Panc1 (cell line): ENCODE results near the gene ICAM4. TPM values are rescaled to one million over a fixed set of nuclear protein-coding genes. Genes with fewer than 3 reads are reported as not detected.
"Not testable (repeated sequence)": the region's sequence is repeated elsewhere in the genome, so short reads cannot be mapped to it uniquely, and the experiment has no call there.

Experiments used
- ATAC-seq: fragments of 200-7000 bp; cut with Tn5 transposase; 2 replicates; pipeline ENCODE4 v1.9.1; 2020; ENCODE audit warnings: mild to moderate bottlenecking, moderate library complexity
- BruUV-seq: library from RNA; stranded (reverse); fragments of 400-500 nt; replicated peaks from 2 replicates; lab custom pipeline; 2021; lab: Mats Ljungman, UMichigan
- CTCF ChIA-PET: fragments of 300-600 bp; sonication (Branson Sonifier 250); formaldehyde crosslinking; loops from one replicate; lab custom pipeline; 2022; ENCODE audit warnings: antibody characterized with exemption; lab: Charles Lee
- POLR2A ChIA-PET: fragments of 300-600 bp; sonication (Branson Sonifier 250); formaldehyde crosslinking; loops from one replicate; lab custom pipeline; 2022; ENCODE audit warnings: antibody characterized with exemption; lab: Charles Lee
- DNase-seq: peaks from one replicate; pipeline ENCODE4 v3.0.0-alpha.2; 2010; ENCODE audit warnings: low read depth, low spot score
- H3K27ac ChIP-seq: 2 replicates; pipeline ENCODE4 v1.5.1; 2011; ENCODE audit warnings: mild to moderate bottlenecking, low read length, inconsistent platforms
- H3K27me3 ChIP-seq: fragments of 200-500 bp; sonication (Bioruptor generic); 2 replicates; pipeline ENCODE4 v1.6.0; 2014; ENCODE audit warnings: low read length, inconsistent platforms; ENCODE audit not compliant: control insufficient read depth, insufficient read depth
- H3K36me3 ChIP-seq: fragments of 200-500 bp; sonication (Bioruptor generic); 2 replicates; pipeline ENCODE4 v1.5.1; 2014; ENCODE audit warnings: inconsistent platforms, mild to moderate bottlenecking, low read length, moderate library complexity; ENCODE audit not compliant: control insufficient read depth, insufficient read depth
- H3K4me1 ChIP-seq: 2 replicates; pipeline ENCODE4 v1.5.1; 2011; ENCODE audit warnings: inconsistent platforms, mild to moderate bottlenecking, low read length, moderate library complexity; ENCODE audit not compliant: control insufficient read depth, insufficient read depth
- H3K4me3 ChIP-seq, 2 experiments: 2 replicates each; pipeline ENCODE4 v1.5.1; 2011 to 2012; ENCODE audit warnings: low read depth in 2 of 2, low read length in 2 of 2, mild to moderate bottlenecking in 2 of 2, inconsistent platforms in 1 of 2, moderate library complexity in 1 of 2
- H3K9me3 ChIP-seq: fragments of 200-500 bp; sonication (Bioruptor generic); 2 replicates; pipeline ENCODE4 v1.5.1; 2014; ENCODE audit warnings: low read depth, mild to moderate bottlenecking, inconsistent platforms, low read length, moderate library complexity; ENCODE audit not compliant: control insufficient read depth, insufficient read depth
- CTCF ChIP-seq: fragments of 450-650 bp; IDR thresholded peaks from 2 replicates; pipeline ENCODE4 v1.5.1; 2017; ENCODE audit warnings: mild to moderate bottlenecking
- POLR2AphosphoS5 ChIP-seq: IDR thresholded peaks from 2 replicates; pipeline ENCODE4 v1.6.1; 2012; ENCODE audit warnings: mild to moderate bottlenecking, low read depth, low read length, moderate library complexity
- SIN3A ChIP-seq: IDR thresholded peaks from 2 replicates; pipeline ENCODE4 v1.6.1; 2012; ENCODE audit warnings: low read depth, mild to moderate bottlenecking, low read length, moderate library complexity, borderline replicate concordance; ENCODE audit not compliant: insufficient read depth
- TCF7L2 ChIP-seq: IDR thresholded peaks from 2 replicates; pipeline ENCODE4 v1.6.1; 2011; ENCODE audit warnings: mild to moderate bottlenecking, low read depth, low read length, inconsistent platforms
- in situ Hi-C: cut with HindIII; loops from 2 replicates; pipeline ENCODE4 v1.10.0; 2016; ENCODE audit warnings: low sequenced_read_pairs, low pct_unique_long_range_greater_than_20kb
- intact Hi-C: fragments of 100-400 bp; cut with micrococcal nuclease; formaldehyde crosslinking; loops from one replicate; pipeline ENCODE4 v1.10.0; 2022; ENCODE audit not compliant: unreplicated experiment
- total RNA-seq: library from RNA; stranded (reverse); gene quantifications from one replicate; pipeline ENCODE4 v1.2.1, GENCODE V29; 2021; ENCODE audit not compliant: unreplicated experiment
- TF ChIP-seq, protein P1 (sequence below), 2 experiments: IDR thresholded peaks; 2 replicates each; pipeline ENCODE4 v1.6.1; 2011 to 2012; ENCODE audit warnings: low read depth in 2 of 2, control low read depth in 1 of 2, low read length in 1 of 2, mild to moderate bottlenecking in 1 of 2, moderate library complexity in 1 of 2; ENCODE audit not compliant: insufficient read depth in 1 of 2

ICAM4 gene
- total RNA-seq, 1 experiment from 2014 or later: 2.8 TPM

GRCh38 chr19:10278935-10279334, 7.8 kb upstream of the ICAM4 start:
- in situ Hi-C loops (no loop called here), intact Hi-C loops (no loop called here)
- no peaks in the 10 kb centered on the region for H3K9me3 ChIP-seq
- no peak for TF ChIP-seq TCF7L2
- TF ChIP-seq, protein P1, sequence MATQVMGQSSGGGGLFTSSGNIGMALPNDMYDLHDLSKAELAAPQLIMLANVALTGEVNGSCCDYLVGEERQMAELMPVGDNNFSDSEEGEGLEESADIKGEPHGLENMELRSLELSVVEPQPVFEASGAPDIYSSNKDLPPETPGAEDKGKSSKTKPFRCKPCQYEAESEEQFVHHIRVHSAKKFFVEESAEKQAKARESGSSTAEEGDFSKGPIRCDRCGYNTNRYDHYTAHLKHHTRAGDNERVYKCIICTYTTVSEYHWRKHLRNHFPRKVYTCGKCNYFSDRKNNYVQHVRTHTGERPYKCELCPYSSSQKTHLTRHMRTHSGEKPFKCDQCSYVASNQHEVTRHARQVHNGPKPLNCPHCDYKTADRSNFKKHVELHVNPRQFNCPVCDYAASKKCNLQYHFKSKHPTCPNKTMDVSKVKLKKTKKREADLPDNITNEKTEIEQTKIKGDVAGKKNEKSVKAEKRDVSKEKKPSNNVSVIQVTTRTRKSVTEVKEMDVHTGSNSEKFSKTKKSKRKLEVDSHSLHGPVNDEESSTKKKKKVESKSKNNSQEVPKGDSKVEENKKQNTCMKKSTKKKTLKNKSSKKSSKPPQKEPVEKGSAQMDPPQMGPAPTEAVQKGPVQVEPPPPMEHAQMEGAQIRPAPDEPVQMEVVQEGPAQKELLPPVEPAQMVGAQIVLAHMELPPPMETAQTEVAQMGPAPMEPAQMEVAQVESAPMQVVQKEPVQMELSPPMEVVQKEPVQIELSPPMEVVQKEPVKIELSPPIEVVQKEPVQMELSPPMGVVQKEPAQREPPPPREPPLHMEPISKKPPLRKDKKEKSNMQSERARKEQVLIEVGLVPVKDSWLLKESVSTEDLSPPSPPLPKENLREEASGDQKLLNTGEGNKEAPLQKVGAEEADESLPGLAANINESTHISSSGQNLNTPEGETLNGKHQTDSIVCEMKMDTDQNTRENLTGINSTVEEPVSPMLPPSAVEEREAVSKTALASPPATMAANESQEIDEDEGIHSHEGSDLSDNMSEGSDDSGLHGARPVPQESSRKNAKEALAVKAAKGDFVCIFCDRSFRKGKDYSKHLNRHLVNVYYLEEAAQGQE (IDR thresholded peaks at IDR 0.05; ENCODE audit: insufficient read depth in 1 of 2, low read depth in 2 of 2, low read length in 1 of 2): no peak
- no peak for TF ChIP-seq SIN3A
- TF ChIP-seq CTCF: no peak
- TF ChIP-seq POLR2AphosphoS5: no peak
- ChIA-PET POLR2A (no interaction called here), CTCF (interaction anchor here (0.6 kb wide), 1 partner anchor 112 kb away, joined by 6 read pairs; no protein-coding TSS in a partner anchor)
- no peak for DNase-seq
- no peak overlapping the region for H3K27ac ChIP-seq
- H3K27me3 ChIP-seq: no peaks in the 10 kb centered on the region
- H3K4me1 ChIP-seq: 0 out of 2 replicates have a peak, but pooled peaks cover 2% of the 10 kb centered on the region
- BruUV-seq: no TSS peak
- no peak for ATAC-seq
- H3K36me3 ChIP-seq: peaks cover 2% of the 10 kb centered on the region; the same call in 1 of the 2 replicates
- H3K4me3 ChIP-seq: no peak overlapping the region

- DNase-seq (no peak), ATAC-seq (no peak)
- no peaks in the 10 kb centered on the region for H3K9me3 ChIP-seq
- intact Hi-C loops: no loop called here
- H3K36me3 ChIP-seq: peaks cover 2% of the 10 kb centered on the region; the same call in 1 of the 2 replicates
- H3K27ac ChIP-seq: no peak overlapping the region
- H3K4me1 ChIP-seq: 0 out of 2 replicates have a peak, but pooled peaks cover 2% of the 10 kb centered on the region
- in situ Hi-C loops: no loop called here
- no peak overlapping the region for H3K4me3 ChIP-seq
- POLR2A ChIA-PET: no interaction called here
- H3K27me3 ChIP-seq: no peaks in the 10 kb centered on the region
- TF ChIP-seq SIN3A (no peak), CTCF (no peak), POLR2AphosphoS5 (no peak)
- CTCF ChIA-PET: interaction anchor here (0.9 kb wide), 1 partner anchor 8 kb away, joined by 4 read pairs; no protein-coding TSS in a partner anchor
- BruUV-seq: TSS peak; percentile 52
Measured at GRCh38 chr19:10279737-10280442, 6.9 kb upstream of the ICAM4 start.

DNA sequence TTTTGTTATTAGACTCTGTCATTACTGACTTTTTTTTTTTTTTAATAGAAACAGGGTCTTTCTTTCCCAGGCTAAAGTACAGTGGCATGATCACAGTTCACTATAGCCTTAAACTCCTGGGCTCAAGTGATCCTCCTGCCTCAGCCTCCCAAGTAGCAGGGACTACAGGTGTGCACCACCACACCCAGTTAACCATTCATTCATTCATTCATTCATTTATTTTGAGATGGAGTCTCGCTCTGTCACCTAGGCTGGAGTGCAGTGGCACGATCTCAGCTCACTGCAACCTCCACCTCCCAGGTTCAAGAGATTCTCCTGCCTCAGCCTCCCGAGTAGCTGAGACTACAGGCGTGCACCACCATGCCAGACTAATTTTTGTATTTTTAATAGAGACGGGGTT, 4.7 kb upstream of the ICAM4 start:
- CTCF ChIA-PET, in situ Hi-C loops, H3K4me3 ChIP-seq, H3K9me3 ChIP-seq, POLR2A ChIA-PET, intact Hi-C loops, ATAC-seq, H3K36me3 ChIP-seq, H3K27ac ChIP-seq, BruUV-seq, H3K27me3 ChIP-seq, DNase-seq: not testable (repeated sequence)
- H3K4me1 ChIP-seq: peaks cover 12% of the 10 kb centered on the region; the same call in 1 of the 2 replicates
